Esophagus squamous epithelium (tissue), 5 donors: ENCODE measurements around the gene ETV1. TPM values are rescaled to one million over a fixed set of nuclear protein-coding genes. Genes with fewer than 3 reads are reported as not detected.

Source experiments
- DNase-seq: peaks from one replicate; lab custom pipeline; 2025; lab: John Stamatoyannopoulos, UW
- H3K27ac ChIP-seq, 4 donors: fragments of 200-600 bp; sonication (generic); one replicate each; pipeline ENCODE4 v1.5.1; 2016 to 2019; ENCODE audit warnings: mild to moderate bottlenecking in 1 of 4
- H3K27me3 ChIP-seq, 4 donors: fragments of 200-600 bp; sonication (generic); 1 replicate in 3 of 4; 2 replicates in 1 of 4; pipeline versions ENCODE4 v1.5.1 to v1.6.0; 2017 to 2021; ENCODE audit warnings: antibody characterized with exemption in 1 of 4
- H3K36me3 ChIP-seq, 3 donors: fragments of 200-600 bp; sonication (generic); one replicate each; pipeline ENCODE4 v1.5.1; 2016 to 2019
- H3K4me1 ChIP-seq, 3 donors: fragments of 200-600 bp; sonication (generic); one replicate each; pipeline ENCODE4 v1.5.1; 2017 to 2019
- H3K4me3 ChIP-seq, 4 donors: fragments of 200-600 bp; sonication (generic); 1 replicate in 3 of 4; 2 replicates in 1 of 4; pipeline ENCODE4 v1.5.1; 2016 to 2019; ENCODE audit warnings: mild to moderate bottlenecking in 2 of 4, moderate library complexity in 1 of 4
- H3K9me3 ChIP-seq, 3 donors: fragments of 200-600 bp; sonication (generic); one replicate each; pipeline ENCODE4 v1.5.1; 2016 to 2019
- POLR2A ChIP-seq, 4 donors: fragments of 450-650 bp; IDR thresholded peaks; one replicate each; pipeline ENCODE4 v1.6.1; 2017; ENCODE audit warnings: antibody characterized with exemption in 4 of 4, mild to moderate bottlenecking in 4 of 4, moderate library complexity in 3 of 4
- WGBS, 2 donors: methylation state at CpG; one replicate each; pipeline ENCODE4 v1.1.5; 2018; 5-methylcytosine and 5-hydroxymethylcytosine counted together
- intact Hi-C: fragments of 100-400 bp; cut with DNase I; formaldehyde crosslinking; loops from one replicate; pipeline ENCODE4 v1.15.0; 2022
- small RNA-seq, 4 donors: library from RNA; depleted of rRNA; stranded (forward); fragments of <200 nt; gene quantifications; one replicate each; pipeline ENCODE3, GENCODE V24; 2016
- total RNA-seq, 4 donors: library from RNA; depleted of rRNA; stranded (reverse); fragments of >200 nt; gene quantifications; one replicate each; pipeline ENCODE4 v1.1.0, GENCODE V29; 2016
- TF ChIP-seq, protein P1 (sequence below), 6 experiments: fragments of 450-650 bp in 4 of 6; fragments of 200-600 bp in 2 of 6; sonication (generic) in 2 of 6; IDR thresholded peaks; one replicate each; pipeline ENCODE4 v1.5.1; 2016 to 2019; ENCODE audit warnings: antibody characterized with exemption in 6 of 6, mild to moderate bottlenecking in 4 of 6, moderate library complexity in 4 of 6
- donor health status: DM: yes; HTN: yes; CAD: no.

The ETV1 gene
- total RNA-seq, 4 donors from 2014 or later, result 0.27 to 10.0 (median 1.6) TPM

GRCh38 chr7:13848681-13849131, 140.8 kb downstream of the ETV1 start:
- intact Hi-C loops, result no loop called here
- Histone ChIP-seq H3K9me3 (no peaks in the 10 kb centered on the region), H3K4me3 (no peak overlapping the region), H3K36me3 (no peaks in the 10 kb centered on the region), H3K27me3 (no peaks in the 10 kb centered on the region), H3K4me1 (peaks cover 0 to 13% (median 8%) of the 10 kb centered on the region in 3 donors), H3K27ac (no peak overlapping the region)
- no peak for DNase-seq
- 24 to 35% methylated on average over 5 of the region's 5 CpGs for WGBS, 2 donors
- no peak for TF ChIP-seq POLR2A (IDR thresholded peaks at IDR 0.05)
- TF ChIP-seq, protein P1, sequence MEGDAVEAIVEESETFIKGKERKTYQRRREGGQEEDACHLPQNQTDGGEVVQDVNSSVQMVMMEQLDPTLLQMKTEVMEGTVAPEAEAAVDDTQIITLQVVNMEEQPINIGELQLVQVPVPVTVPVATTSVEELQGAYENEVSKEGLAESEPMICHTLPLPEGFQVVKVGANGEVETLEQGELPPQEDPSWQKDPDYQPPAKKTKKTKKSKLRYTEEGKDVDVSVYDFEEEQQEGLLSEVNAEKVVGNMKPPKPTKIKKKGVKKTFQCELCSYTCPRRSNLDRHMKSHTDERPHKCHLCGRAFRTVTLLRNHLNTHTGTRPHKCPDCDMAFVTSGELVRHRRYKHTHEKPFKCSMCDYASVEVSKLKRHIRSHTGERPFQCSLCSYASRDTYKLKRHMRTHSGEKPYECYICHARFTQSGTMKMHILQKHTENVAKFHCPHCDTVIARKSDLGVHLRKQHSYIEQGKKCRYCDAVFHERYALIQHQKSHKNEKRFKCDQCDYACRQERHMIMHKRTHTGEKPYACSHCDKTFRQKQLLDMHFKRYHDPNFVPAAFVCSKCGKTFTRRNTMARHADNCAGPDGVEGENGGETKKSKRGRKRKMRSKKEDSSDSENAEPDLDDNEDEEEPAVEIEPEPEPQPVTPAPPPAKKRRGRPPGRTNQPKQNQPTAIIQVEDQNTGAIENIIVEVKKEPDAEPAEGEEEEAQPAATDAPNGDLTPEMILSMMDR (IDR thresholded peaks at IDR 0.05), result no peak

- TF ChIP-seq, protein P1 (IDR thresholded peaks at IDR 0.05), result no peak
- no peak for TF ChIP-seq POLR2A (IDR thresholded peaks at IDR 0.05)
- peaks cover 0 to 13% (median 8%) of the 10 kb centered on the region in 3 donors for H3K4me1 ChIP-seq
- no peaks in the 10 kb centered on the region for H3K36me3 ChIP-seq
- H3K4me3 ChIP-seq, result no peak overlapping the region
- WGBS, 2 donors, result 80 to 81% methylated on average over 4 of the region's 4 CpGs
- H3K27me3 ChIP-seq, result no peaks in the 10 kb centered on the region
- no peak overlapping the region for H3K27ac ChIP-seq
- DNase-seq, result no peak
- no peaks in the 10 kb centered on the region for H3K9me3 ChIP-seq
- intact Hi-C loops, result no loop called here
These were observed 143.1 kb downstream of the ETV1 start for GRCh38 chr7:13846386-13846785.

DNA sequence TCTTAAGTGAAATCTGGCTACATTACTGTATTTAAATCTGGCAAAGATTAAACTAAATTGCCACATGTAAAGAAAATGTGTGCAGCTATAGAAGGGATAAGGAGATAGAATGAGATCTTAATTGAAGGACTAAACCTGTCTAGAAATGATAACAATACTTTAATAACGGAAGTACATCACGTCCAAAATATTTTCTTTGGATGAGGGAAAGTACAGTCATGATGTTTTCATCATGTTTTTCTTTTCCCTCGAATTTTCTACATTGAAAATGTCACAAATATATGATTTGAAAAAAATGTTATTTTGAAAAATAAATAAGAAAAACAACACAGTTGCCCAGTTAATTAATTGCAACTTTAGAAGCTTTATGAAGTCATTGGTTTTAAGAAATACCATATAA, 143.9 kb downstream of the ETV1 start:
- Histone ChIP-seq H3K36me3 (no peaks in the 10 kb centered on the region), H3K4me3 (no peak overlapping the region), H3K9me3 (no peaks in the 10 kb centered on the region), H3K27ac (no peak overlapping the region), H3K4me1 (peaks cover 0 to 12% (median 7%) of the 10 kb centered on the region in 3 donors), H3K27me3 (no peaks in the 10 kb centered on the region)
- no peak for DNase-seq
- intact Hi-C loops, result no loop called here
- TF ChIP-seq POLR2A (IDR thresholded peaks at IDR 0.05), result no peak
- TF ChIP-seq, protein P1 (IDR thresholded peaks at IDR 0.05), result no peak
- 75 to 76% methylated on average over 3 of the region's 3 CpGs for WGBS, 2 donors

- TF ChIP-seq, protein P1 (IDR thresholded peaks at IDR 0.05), result no peak
- no peak for TF ChIP-seq POLR2A (IDR thresholded peaks at IDR 0.05)
- WGBS, 2 donors, result 84 to 91% methylated on average over 2 of the region's 2 CpGs
- intact Hi-C loops, result no loop called here
These were observed 144.5 kb downstream of the ETV1 start for GRCh38 chr7:13844954-13845353.

DNA sequence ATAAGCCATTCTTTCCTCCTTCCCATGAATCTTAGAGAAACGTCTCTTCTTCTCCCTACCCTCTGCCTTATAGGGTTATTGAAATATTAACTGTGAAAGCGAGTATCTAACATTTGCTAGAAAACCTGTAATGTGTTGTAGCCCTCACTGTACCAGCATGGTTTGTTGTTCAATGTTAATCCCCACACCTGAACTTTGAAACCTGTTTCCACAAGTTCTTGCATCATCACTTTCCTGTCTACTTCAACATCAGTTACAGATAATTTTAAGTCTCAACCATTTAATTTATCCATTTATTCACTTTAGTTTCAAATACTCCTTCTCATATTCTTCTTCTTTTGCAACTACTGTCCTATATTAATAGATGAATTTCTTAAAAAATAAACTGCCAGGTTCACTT, 148.2 kb downstream of the ETV1 start:
- Histone ChIP-seq H3K27me3 (no peaks in the 10 kb centered on the region), H3K4me3 (no peak overlapping the region), H3K4me1 (no peaks in the 10 kb centered on the region), H3K36me3 (no peaks in the 10 kb centered on the region), H3K9me3 (no peaks in the 10 kb centered on the region), H3K27ac (no peak overlapping the region)
- TF ChIP-seq, protein P1 (IDR thresholded peaks at IDR 0.05), result no peak
- TF ChIP-seq POLR2A (IDR thresholded peaks at IDR 0.05), result no peak
- intact Hi-C loops, result no loop called here
- WGBS, 2 donors, result 68 to 69% methylated on average over 2 of the region's 2 CpGs
- no peak for DNase-seq

More at GRCh38 chr7:13844954-13845353, 144.5 kb downstream of the ETV1 start:
- DNase-seq, result no peak
- Histone ChIP-seq H3K4me3 (no peak overlapping the region), H3K36me3 (no peaks in the 10 kb centered on the region), H3K27ac (no peak overlapping the region), H3K9me3 (no peaks in the 10 kb centered on the region), H3K27me3 (no peaks in the 10 kb centered on the region), H3K4me1 (peaks cover 0 to 6% (median under 1%) of the 10 kb centered on the region in 3 donors)

Small RNA genes within 50 kb of the gene (small RNA-seq; reads per million reads assigned to genes)
- 0 reads per million in 4 donors for gene RF00019
